Cardiac muscle cell (in vitro differentiated cells and primary cell): Measurements from ENCODE around the gene CD70. TPM values are rescaled to one million over a fixed set of nuclear protein-coding genes. Genes with fewer than 3 reads are reported as not detected.
"Not testable (repeated sequence)": the region's sequence is repeated elsewhere in the genome, so short reads cannot be mapped to it uniquely, and the experiment has no call there.

ENCODE experiments used
- DNase-seq, 2 donors: peaks; one replicate each; pipeline versions ENCODE4 v3.0.0 to v3.0.0-alpha.2; 2010 to 2017; ENCODE audit warnings: low read depth in 1 of 2, low spot score in 1 of 2
- H3K27ac ChIP-seq: fragments of 200-600 bp; sonication (generic); 2 replicates; pipeline ENCODE4 v1.5.1; 2016
- H3K27me3 ChIP-seq: fragments of 200-600 bp; sonication (generic); 2 replicates; pipeline ENCODE4 v1.6.0; 2016; ENCODE audit warnings: control low read depth
- H3K36me3 ChIP-seq: fragments of 200-600 bp; sonication (generic); 2 replicates; pipeline ENCODE4 v1.5.1; 2016; ENCODE audit warnings: control low read depth
- H3K4me1 ChIP-seq: fragments of 200-600 bp; sonication (generic); 2 replicates; pipeline ENCODE4 v1.8.1; 2017; ENCODE audit warnings: low read depth, mild to moderate bottlenecking, mixed run types
- H3K4me3 ChIP-seq: fragments of 200-600 bp; sonication (generic); 2 replicates; pipeline ENCODE4 v1.5.1; 2016; ENCODE audit warnings: mild to moderate bottlenecking
- H3K9me3 ChIP-seq: fragments of 200-600 bp; sonication (generic); 2 replicates; pipeline ENCODE4 v1.5.1; 2017; ENCODE audit warnings: low read depth, mild to moderate bottlenecking, control low read depth
- polyA plus RNA-seq: library from polyadenylated mRNA; unstranded; fragments of >200 nt; fragmentation: Nextera tagmentation; extraction: Ambion mirVana; gene quantifications from 2 replicates; pipeline ENCODE4 v1.2.1, GENCODE V29; 2016
- total RNA-seq: library from RNA; depleted of rRNA; stranded (reverse); fragments of >200 nt; gene quantifications from 2 replicates; pipeline ENCODE4 v1.2.3, GENCODE V29; 2016
- TF ChIP-seq, protein P1 (sequence below): IDR thresholded peaks from 2 replicates; pipeline ENCODE4 v1.5.1; 2012; ENCODE audit warnings: low read depth, mild to moderate bottlenecking, low read length

Gene CD70
- total and polyA plus RNA-seq, 2 experiments from 2014 or later: not detected

DNA sequence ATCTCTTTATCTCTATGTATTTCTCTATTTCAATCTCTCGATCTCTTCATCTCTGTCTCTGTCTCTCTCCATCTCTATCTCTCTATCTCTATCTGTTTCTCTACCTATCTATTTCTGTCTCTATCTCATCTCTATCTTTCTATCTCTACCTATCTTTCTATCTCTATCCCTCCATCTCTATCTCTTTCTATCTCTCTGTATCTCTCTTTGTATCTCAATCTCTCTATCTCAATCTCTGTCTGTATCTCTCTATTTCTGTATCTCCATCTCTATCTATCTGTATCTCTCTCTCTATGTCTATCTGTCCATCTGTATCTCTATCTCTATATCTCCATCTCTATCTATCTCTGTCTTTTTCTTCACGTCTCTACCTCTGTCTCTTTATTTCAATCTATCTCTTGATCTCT, 34.9 kb downstream of the CD70 start:
- no peak overlapping the region for H3K4me3 ChIP-seq
- no peaks in the 10 kb centered on the region for H3K27me3 ChIP-seq
- H3K27ac ChIP-seq: no peak overlapping the region
- no peaks in the 10 kb centered on the region for H3K36me3 ChIP-seq
- H3K4me1 ChIP-seq: no peaks in the 10 kb centered on the region
- no peak for DNase-seq
- no peaks in the 10 kb centered on the region for H3K9me3 ChIP-seq
- TF ChIP-seq, protein P1, sequence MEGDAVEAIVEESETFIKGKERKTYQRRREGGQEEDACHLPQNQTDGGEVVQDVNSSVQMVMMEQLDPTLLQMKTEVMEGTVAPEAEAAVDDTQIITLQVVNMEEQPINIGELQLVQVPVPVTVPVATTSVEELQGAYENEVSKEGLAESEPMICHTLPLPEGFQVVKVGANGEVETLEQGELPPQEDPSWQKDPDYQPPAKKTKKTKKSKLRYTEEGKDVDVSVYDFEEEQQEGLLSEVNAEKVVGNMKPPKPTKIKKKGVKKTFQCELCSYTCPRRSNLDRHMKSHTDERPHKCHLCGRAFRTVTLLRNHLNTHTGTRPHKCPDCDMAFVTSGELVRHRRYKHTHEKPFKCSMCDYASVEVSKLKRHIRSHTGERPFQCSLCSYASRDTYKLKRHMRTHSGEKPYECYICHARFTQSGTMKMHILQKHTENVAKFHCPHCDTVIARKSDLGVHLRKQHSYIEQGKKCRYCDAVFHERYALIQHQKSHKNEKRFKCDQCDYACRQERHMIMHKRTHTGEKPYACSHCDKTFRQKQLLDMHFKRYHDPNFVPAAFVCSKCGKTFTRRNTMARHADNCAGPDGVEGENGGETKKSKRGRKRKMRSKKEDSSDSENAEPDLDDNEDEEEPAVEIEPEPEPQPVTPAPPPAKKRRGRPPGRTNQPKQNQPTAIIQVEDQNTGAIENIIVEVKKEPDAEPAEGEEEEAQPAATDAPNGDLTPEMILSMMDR: no peak

DNA sequence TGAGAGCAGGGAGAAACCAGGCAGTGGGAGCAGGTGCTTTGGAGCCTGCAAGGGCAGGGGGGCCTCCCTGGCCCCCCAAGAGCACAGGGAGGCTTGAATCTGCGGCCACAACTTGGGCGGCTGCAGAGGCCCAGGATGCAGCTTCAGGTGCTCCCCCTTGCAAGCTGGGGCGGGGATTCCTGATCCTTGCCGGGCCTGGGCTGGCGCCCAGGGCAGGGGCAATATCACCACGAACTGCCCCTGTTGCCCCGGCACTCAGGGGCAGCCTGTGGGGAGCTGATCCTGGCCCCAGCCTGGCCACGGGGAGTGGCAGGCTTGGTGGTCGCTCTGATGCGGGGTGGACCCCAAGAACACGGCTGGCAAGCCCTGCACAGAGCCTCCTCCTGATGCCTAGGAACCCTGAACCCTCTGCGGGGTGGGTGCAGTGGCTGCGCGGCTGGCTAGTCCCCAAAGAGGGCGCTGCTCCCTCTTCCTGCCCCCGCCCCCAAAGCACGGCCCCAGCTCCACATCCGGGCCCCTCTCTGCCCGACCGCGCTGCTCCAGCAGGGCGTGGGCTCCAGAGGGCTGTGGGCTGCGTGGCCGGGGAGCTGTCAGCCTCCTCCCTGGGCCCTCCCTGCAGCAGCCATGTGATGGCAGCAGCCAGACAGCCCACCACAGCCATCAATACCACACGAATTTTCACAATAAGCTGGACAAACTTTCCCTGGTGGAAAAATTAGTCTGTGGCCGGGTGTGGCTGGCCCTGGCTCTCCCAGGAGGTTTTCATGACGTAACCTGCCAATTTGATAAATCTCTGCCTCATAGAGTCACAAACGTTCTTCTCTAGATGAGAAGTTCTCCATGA, 39.1 kb downstream of the CD70 start:
- Histone ChIP-seq H3K4me3 (no peak overlapping the region), H3K36me3 (no peaks in the 10 kb centered on the region), H3K27me3 (no peaks in the 10 kb centered on the region), H3K27ac (no peak overlapping the region), H3K4me1 (no peaks in the 10 kb centered on the region), H3K9me3 (no peaks in the 10 kb centered on the region)
- TF ChIP-seq, protein P1: peak; percentile 16
- peak; percentile 17 to 72 for DNase-seq

DNA sequence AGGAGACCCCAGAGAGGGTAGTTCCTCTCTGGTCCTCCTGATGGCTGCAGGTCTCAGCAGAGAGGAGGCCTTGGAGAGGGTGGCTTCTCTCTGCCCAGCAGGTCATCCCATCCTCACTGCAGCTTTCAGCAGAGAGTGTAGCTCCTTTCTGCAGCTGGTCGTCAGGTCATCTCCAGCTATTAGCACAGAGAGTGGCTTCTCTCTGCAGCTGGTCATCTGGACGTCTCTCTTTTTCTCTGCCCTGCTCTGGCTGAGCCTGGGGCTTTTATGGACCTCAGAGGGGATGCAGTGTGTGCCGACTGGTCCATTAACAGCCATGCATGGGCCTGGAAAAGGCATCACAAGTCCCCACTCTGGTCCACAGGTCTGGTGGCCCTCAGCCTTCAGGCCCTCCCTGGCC, 39.9 kb downstream of the CD70 start:
- Histone ChIP-seq H3K4me1 (no peaks in the 10 kb centered on the region), H3K27ac (no peak overlapping the region), H3K36me3 (no peaks in the 10 kb centered on the region), H3K27me3 (no peaks in the 10 kb centered on the region), H3K9me3 (no peaks in the 10 kb centered on the region), H3K4me3 (no peak overlapping the region)
- no peak for DNase-seq
- TF ChIP-seq, protein P1: no peak

DNA sequence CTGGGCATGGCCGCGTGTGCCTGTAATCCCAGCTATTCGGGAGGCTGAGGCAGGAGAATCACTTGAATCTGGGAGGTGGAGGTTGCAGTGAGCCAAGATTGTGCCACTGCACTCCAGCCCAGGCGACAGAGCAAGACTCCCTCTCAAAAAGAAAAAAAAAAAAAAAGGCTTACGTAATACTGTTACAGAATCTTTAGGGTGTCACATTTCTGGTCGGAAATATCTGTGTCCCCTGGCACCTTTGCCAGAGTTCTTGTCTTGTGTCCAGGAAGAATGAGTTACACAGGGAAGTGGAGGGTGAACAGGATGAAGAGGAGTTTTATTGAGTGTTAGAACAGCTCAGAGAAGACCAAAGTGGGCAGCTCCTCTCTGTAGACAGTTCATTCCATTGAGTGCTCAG, 40.3 kb downstream of the CD70 start:
- not testable (repeated sequence) for H3K27ac ChIP-seq, H3K27me3 ChIP-seq, H3K36me3 ChIP-seq, H3K4me3 ChIP-seq, H3K4me1 ChIP-seq, H3K9me3 ChIP-seq, DNase-seq

DNA sequence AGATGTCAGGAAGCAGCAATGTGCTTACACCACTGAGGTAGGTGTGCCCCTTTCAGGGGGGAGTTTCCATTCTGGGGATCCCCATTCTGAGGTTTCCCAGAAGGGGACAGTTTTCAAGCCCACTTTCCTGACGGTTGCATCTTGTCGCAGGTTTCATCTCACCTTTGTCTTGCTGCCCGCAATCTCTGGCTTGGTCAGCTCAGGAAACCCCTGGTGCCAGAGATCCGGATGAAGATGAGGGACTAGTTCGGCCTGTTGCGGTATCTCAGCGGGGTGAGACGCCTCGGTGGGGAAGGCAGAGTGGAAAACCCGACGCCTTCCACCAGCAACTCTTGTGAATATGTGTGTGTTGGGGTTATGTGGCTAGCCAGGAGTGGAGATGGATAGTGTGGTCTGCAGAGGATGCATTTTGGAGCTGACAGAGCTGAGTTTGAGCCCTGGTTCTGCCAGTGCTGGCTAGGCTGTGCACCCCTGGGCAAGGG, 47.0 kb downstream of the CD70 start:
- Histone ChIP-seq H3K27ac (no peak overlapping the region), H3K27me3 (no peaks in the 10 kb centered on the region), H3K4me1 (no peaks in the 10 kb centered on the region), H3K9me3 (no peaks in the 10 kb centered on the region), H3K4me3 (no peak overlapping the region), H3K36me3 (no peaks in the 10 kb centered on the region)
- TF ChIP-seq, protein P1: no peak
- DNase-seq: no peak

DNA sequence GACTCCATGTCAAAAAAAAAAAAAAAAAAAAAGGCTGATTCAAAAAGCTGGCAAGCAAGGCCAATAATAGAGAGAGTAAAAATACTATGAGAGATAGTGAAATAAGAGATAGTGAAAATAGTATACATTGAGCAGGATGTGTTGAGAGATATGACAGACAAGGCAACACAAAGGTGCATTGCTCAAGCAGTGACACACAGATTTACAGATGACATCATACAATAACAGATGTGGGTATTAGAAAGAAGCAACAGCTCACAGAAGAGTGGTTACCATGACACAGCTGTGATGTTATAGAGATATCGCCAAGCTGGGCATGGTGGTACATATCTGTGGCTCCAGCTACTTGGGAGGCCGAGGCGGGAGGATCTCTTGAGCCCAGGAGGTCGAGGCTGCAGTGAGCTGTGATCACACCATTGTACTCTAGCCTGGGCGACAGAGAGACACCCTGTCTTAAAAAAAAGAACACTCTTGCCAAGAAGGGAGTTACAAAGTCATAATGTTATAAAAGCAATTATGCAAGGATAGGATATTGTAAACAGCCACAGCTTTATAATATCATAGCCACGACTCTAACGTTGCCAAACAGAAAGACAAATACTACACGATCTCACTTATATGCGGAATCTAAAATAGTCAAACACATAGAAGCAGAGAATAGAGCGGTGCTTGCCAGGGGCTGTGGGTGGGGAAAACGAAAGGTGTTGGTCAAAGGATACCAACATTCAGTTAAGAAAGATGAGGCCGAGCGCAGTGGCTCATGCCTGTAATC, 49.8 kb downstream of the CD70 start:
- Histone ChIP-seq H3K27me3 (no peaks in the 10 kb centered on the region), H3K9me3 (no peaks in the 10 kb centered on the region), H3K27ac (no peak overlapping the region), H3K4me1 (no peaks in the 10 kb centered on the region), H3K4me3 (no peak overlapping the region), H3K36me3 (no peaks in the 10 kb centered on the region)
- TF ChIP-seq, protein P1: no peak
- no peak for DNase-seq
